Keratinocyte (primary cell): ENCODE results near the gene LRP3.

ENCODE experiments used
- CTCF ChIP-seq, 3 experiments: IDR thresholded peaks in 1 of 3; conservative IDR thresholded peaks in 1 of 3; optimal IDR thresholded peaks in 1 of 3; 2 replicates in 2 of 3; 3 replicates in 1 of 3; pipeline versions ENCODE3 to v1.5.1; 2011; ENCODE audit warnings: low read length in 3 of 3, mild to moderate bottlenecking in 3 of 3, moderate library complexity in 2 of 3, control low read depth in 1 of 3, inconsistent platforms in 1 of 3; ENCODE audit not compliant: insufficient read depth in 2 of 3; ENCODE audit errors: extremely low read depth in 1 of 3
- EZH2 ChIP-seq: IDR thresholded peaks from one replicate; pipeline ENCODE4 v1.6.1; 2012; ENCODE audit warnings: inconsistent platforms, mild to moderate bottlenecking, low read length, moderate library complexity

GRCh38 chr19:33207903-33208302 is 13.8 kb downstream of the LRP3 start:
- TF ChIP-seq CTCF (optimal IDR thresholded peaks at IDR 0.05 in 1 of 3, IDR thresholded peaks at IDR 0.05 in 1 of 3, conservative IDR thresholded peaks at IDR 0.05 in 1 of 3; ENCODE audit: extremely low read depth in 1 of 3, insufficient read depth in 2 of 3, low read length in 3 of 3) (no peak), EZH2 (no peak)
